AG10803 (cell line): ENCODE data around the gene CHMP6.

ENCODE experiments used
- DNase-seq: peaks from one replicate; pipeline ENCODE4 v3.0.0; 2010; ENCODE audit warnings: low read depth
- H3K4me3 ChIP-seq: 2 replicates; pipeline ENCODE4 v1.5.1; 2011; ENCODE audit warnings: mild to moderate bottlenecking, low read length, control low read depth
- CTCF ChIP-seq: conservative IDR thresholded peaks from 2 replicates; pipeline ENCODE4 v1.5.1; 2011; ENCODE audit warnings: mild to moderate bottlenecking, low read length, control low read depth, inconsistent platforms

The CHMP6 gene

GRCh38 chr17:81003711-81004475 is 12.3 kb downstream of the CHMP6 start:
- DNase-seq: no peak
- no peak for TF ChIP-seq CTCF
- peak overlapping the region; percentile 10; the same call in 1 of the 2 replicates for H3K4me3 ChIP-seq

- TF ChIP-seq CTCF: no peak
- DNase-seq: no peak
- H3K4me3 ChIP-seq: no peak overlapping the region
Measured at GRCh38 chr17:81006891-81007290, 15.2 kb downstream of the CHMP6 start.

DNA sequence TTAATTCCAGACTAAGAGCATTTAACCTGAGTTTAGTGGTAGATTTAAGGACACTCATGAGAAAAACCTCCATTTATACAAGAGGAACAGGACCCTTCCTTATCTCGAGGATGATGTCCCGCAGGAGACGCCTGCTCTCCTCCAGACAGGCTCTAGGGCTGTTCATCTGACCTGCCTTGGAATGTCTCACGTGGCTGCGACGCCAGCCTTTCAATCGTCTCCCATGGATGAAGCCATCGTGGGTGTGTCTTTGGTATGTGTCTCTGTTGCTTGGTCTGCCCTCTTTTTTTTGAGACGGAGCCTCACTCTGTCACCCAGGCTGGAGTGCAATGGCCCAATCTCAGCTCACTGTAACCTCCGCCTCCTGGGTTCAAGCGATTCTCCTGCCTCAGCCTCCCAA is 16.5 kb downstream of the CHMP6 start:
- no peak overlapping the region for H3K4me3 ChIP-seq
- DNase-seq: no peak
- no peak for TF ChIP-seq CTCF

DNA sequence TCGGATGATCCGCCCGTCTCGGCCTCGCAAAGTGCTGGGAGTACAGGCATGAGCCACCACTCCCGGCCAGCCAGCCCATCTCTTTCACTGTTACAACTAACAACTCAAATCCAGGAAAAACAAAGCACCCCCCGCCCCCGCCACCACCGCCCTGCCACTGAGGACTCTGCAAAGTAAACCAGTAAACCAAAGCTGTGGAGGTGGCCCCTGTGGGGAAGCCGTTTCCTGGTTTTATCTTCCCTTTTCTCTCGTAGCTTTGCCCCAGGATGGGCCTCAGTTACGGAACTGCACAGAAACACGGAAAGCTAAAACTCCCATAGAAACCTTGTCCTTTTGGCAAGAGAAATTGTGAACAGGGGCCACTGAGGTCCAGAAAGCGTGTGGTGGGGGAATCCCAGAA is 17.5 kb downstream of the CHMP6 start:
- TF ChIP-seq CTCF: no peak
- DNase-seq: no peak
- H3K4me3 ChIP-seq: no peak overlapping the region

- H3K4me3 ChIP-seq: no peak overlapping the region
- no peak for TF ChIP-seq CTCF
- no peak for DNase-seq
Measured at GRCh38 chr17:81010935-81011334, 19.3 kb downstream of the CHMP6 start.

DNA sequence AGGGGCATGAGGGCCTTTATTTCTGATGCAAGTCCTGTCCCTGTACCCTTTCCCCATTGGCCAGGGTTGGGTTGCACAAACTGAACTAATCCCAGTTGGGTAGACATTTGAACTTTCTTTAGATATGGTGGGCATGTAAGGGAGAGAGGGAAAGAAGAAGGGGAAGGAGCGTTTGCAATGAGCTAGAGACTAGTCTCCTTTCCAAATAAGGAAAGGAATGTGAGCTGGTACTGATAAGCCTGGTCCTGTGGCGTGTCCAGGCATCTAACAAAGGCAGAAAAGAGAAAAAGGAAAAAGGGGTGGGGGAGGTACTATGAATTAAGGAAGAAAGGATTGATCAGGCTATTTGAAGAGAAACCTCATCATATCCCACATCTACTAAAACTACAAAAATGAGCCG is 20.3 kb downstream of the CHMP6 start:
- no peak for TF ChIP-seq CTCF
- no peak overlapping the region for H3K4me3 ChIP-seq
- no peak for DNase-seq

DNA sequence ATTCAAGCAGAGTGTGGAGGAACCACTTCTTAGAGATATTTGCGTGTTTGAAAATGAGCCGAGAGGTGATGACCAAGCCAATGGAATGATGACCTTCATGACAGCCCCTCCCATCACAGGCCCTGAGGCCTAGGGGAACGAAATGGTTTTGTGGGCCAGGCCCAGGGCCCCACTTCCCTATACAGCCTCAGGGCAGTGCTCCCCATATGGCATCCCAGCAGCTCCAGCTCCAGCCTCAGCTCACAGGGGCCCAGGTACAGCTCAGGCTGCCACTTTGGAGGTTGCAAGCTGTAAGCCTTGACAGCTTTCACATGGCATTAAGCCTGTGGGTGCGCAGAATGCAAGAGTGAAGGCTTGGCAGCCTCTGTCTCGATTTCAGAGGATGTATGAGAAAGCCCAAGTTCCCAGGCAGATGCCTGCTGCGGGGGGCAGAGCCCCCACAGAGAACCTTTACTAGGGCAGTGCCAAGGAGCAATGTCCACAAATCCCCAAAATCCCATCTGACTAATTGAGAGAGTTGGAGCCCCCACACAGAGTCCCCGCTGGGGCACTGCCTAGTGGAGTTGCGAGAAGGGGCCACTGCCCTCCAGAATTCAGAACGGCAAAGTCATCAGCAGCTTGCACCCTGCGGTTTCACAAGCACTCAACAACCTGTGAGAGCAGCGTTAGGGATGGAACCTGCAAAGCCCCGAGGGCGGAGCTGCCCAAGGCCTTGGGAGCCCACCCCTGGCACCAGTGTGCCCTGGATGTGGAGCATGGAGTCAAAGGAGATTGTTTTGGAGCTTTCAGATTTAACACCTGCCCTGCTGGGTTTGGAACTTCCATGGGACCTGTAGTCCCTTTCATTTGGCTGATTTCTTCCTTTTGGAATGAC is 21.2 kb downstream of the CHMP6 start:
- TF ChIP-seq CTCF: no peak
- no peak for DNase-seq
- no peak overlapping the region for H3K4me3 ChIP-seq
